Caco-2 (cell line): ENCODE results near the gene ATP5MC2. TPM values are rescaled to one million over a fixed set of nuclear protein-coding genes. Genes with fewer than 3 reads are reported as not detected.

Source experiments
- BruUV-seq: library from RNA; stranded (reverse); fragments of 400-500 nt; replicated peaks from 2 replicates; lab custom pipeline; 2021; lab: Mats Ljungman, UMichigan
- CTCF ChIA-PET: fragments of 300-600 bp; sonication (Branson Sonifier 250); formaldehyde crosslinking; loops from one replicate; lab custom pipeline; 2022; ENCODE audit warnings: antibody characterized with exemption; lab: Charles Lee
- POLR2A ChIA-PET: fragments of 300-600 bp; sonication (Branson Sonifier 250); formaldehyde crosslinking; loops from one replicate; lab custom pipeline; 2022; ENCODE audit warnings: antibody characterized with exemption; lab: Charles Lee
- DNase-seq, 2 experiments: peaks; one replicate each; pipeline versions ENCODE4 v3.0.0 to v3.0.0-alpha.2; 2020 to 2022
- H3K27me3 ChIP-seq: replicated peaks from 2 replicates; pipeline ENCODE4 v1.6.0; 2011; ENCODE audit warnings: low read length; ENCODE audit not compliant: control insufficient read depth, insufficient read depth
- H3K36me3 ChIP-seq: 2 replicates; pipeline ENCODE4 v1.5.1; 2011; ENCODE audit warnings: low read length; ENCODE audit not compliant: control insufficient read depth, insufficient read depth
- H3K4me1 ChIP-seq: fragments of 250-450 bp; sonication (Bioruptor Pico); 2 replicates; pipeline ENCODE4 v1.5.1; 2020; ENCODE audit warnings: mild to moderate bottlenecking
- H3K4me3 ChIP-seq: 2 replicates; pipeline ENCODE4 v1.5.1; 2011; ENCODE audit warnings: low read depth, mild to moderate bottlenecking, control low read depth, low read length
- H3K9me3 ChIP-seq: fragments of 250-450 bp; sonication (Bioruptor Pico); 2 replicates; pipeline ENCODE4 v1.5.1; 2020; ENCODE audit warnings: mild to moderate bottlenecking, moderate library complexity
- H3K27ac Mint-ChIP-seq: one replicate; pipeline ENCODE4 v1.8.0; 2022; ENCODE audit warnings: mixed read lengths; ENCODE audit not compliant: unreplicated experiment
- H3K27me3 Mint-ChIP-seq: one replicate; pipeline ENCODE4 v1.8.0; 2022; ENCODE audit warnings: mixed read lengths; ENCODE audit not compliant: insufficient read depth, unreplicated experiment
- H3K36me3 Mint-ChIP-seq: one replicate; pipeline ENCODE4 v1.8.0; 2022; ENCODE audit warnings: mild to moderate bottlenecking, mixed read lengths; ENCODE audit not compliant: insufficient read depth, unreplicated experiment
- H3K4me1 Mint-ChIP-seq: one replicate; pipeline ENCODE4 v1.8.0; 2022; ENCODE audit warnings: low read depth, mixed read lengths; ENCODE audit not compliant: unreplicated experiment
- H3K4me3 Mint-ChIP-seq: one replicate; pipeline ENCODE4 v1.8.0; 2022; ENCODE audit warnings: mild to moderate bottlenecking, moderate library complexity, mixed read lengths; ENCODE audit not compliant: unreplicated experiment
- H3K9me3 Mint-ChIP-seq: one replicate; pipeline ENCODE4 v1.8.0; 2022; ENCODE audit warnings: mixed read lengths; ENCODE audit not compliant: unreplicated experiment
- CTCF ChIP-seq, 2 experiments: fragments of 200-600 bp in 1 of 2; IDR thresholded peaks; 1 replicate in 1 of 2; 2 replicates in 1 of 2; pipeline versions ENCODE4 v1.5.1 to v1.8.0; 2011 to 2022; ENCODE audit warnings: antibody characterized with exemption in 1 of 2, control low read depth in 1 of 2, inconsistent platforms in 1 of 2, low read depth in 1 of 2, low read length in 1 of 2, mild to moderate bottlenecking in 1 of 2, moderate library complexity in 1 of 2; ENCODE audit not compliant: insufficient read depth in 1 of 2, severe bottlenecking in 1 of 2, unreplicated experiment in 1 of 2
- intact Hi-C: fragments of 100-400 bp; cut with micrococcal nuclease; formaldehyde crosslinking; loops from one replicate; pipeline ENCODE4 v1.10.0; 2022; ENCODE audit not compliant: unreplicated experiment
- total RNA-seq: library from RNA; stranded (reverse); gene quantifications from 2 replicates; pipeline ENCODE4 v1.2.3, GENCODE V29; 2022

Gene ATP5MC2
- total RNA-seq, 1 experiment from 2014 or later = 160 TPM

GRCh38 chr12:53624458-53624857, 51.4 kb downstream of the ATP5MC2 start:
- CTCF ChIA-PET = interaction anchor here (1.9 kb wide), 1 partner anchor 51 kb away, joined by 6 read pairs; the partner anchor contains the start of gene ATP5MC2
- POLR2A ChIA-PET = interaction anchor here (1.2 kb wide), 1 partner anchor 51 kb away, joined by 6 read pairs; the partner anchor contains the start of gene ATP5MC2
- Mint-ChIP-seq H3K9me3 (no peaks in the 10 kb centered on the region), H3K4me1 (peaks cover 27% of the 10 kb centered on the region), H3K27me3 (no peaks in the 10 kb centered on the region), H3K27ac (no peak overlapping the region), H3K4me3 (peak overlapping the region; percentile 100), H3K36me3 (peaks cover 15% of the 10 kb centered on the region)
- no peak for DNase-seq
- Histone ChIP-seq H3K9me3 (no peaks in the 10 kb centered on the region), H3K27me3 (no peaks in the 10 kb centered on the region), H3K4me3 (no peak overlapping the region), H3K36me3 (no peaks in the 10 kb centered on the region), H3K4me1 (peaks cover 12% of the 10 kb centered on the region)
- BruUV-seq = no TSS peak
- intact Hi-C loops = no loop called here
- no peak for TF ChIP-seq CTCF (IDR thresholded peaks at IDR 0.05; ENCODE audit: insufficient read depth in 1 of 2, low read depth in 1 of 2, low read length in 1 of 2, severe bottlenecking in 1 of 2, unreplicated experiment in 1 of 2)

- H3K4me3 ChIP-seq = no peak overlapping the region
- intact Hi-C loops = no loop called here
- peaks cover 27% of the 10 kb centered on the region for H3K4me1 Mint-ChIP-seq
- no TSS peak for BruUV-seq
- H3K4me3 Mint-ChIP-seq = peak overlapping the region; percentile 31
- H3K36me3 ChIP-seq = no peaks in the 10 kb centered on the region
- H3K9me3 ChIP-seq = no peaks in the 10 kb centered on the region
- no peaks in the 10 kb centered on the region for H3K27me3 Mint-ChIP-seq
- H3K36me3 Mint-ChIP-seq = peaks cover 15% of the 10 kb centered on the region
- H3K27ac Mint-ChIP-seq = peak overlapping the region; percentile 18
- ChIA-PET POLR2A (interaction anchor here (0.5 to 1.2 kb wide), 3 partner anchors 15 to 62 kb away, joined by 3 to 6 read pairs (median 3); partner anchors contain the start of gene ATP5MC2), CTCF (interaction anchor here (0.9 to 1.9 kb wide), 2 partner anchors 52 to 111 kb away, joined by 4 to 6 read pairs; partner anchors contain the start of gene ATP5MC2)
- H3K4me1 ChIP-seq = peaks cover 12% of the 10 kb centered on the region
- no peaks in the 10 kb centered on the region for H3K27me3 ChIP-seq
- H3K9me3 Mint-ChIP-seq = no peaks in the 10 kb centered on the region
- no peak for DNase-seq
- TF ChIP-seq CTCF (IDR thresholded peaks at IDR 0.05; ENCODE audit: insufficient read depth in 1 of 2, low read depth in 1 of 2, low read length in 1 of 2, severe bottlenecking in 1 of 2, unreplicated experiment in 1 of 2) = no peak
Observed at GRCh38 chr12:53623548-53624385, 52.1 kb downstream of the ATP5MC2 start.

GRCh38 chr12:53622724-53623123, 53.2 kb downstream of the ATP5MC2 start:
- no peak for DNase-seq
- BruUV-seq = no TSS peak
- Mint-ChIP-seq H3K27me3 (no peaks in the 10 kb centered on the region), H3K36me3 (peaks cover 19% of the 10 kb centered on the region), H3K27ac (no peak overlapping the region), H3K4me3 (no peak overlapping the region), H3K9me3 (no peaks in the 10 kb centered on the region), H3K4me1 (peaks cover 27% of the 10 kb centered on the region)
- ChIA-PET CTCF (interaction anchor here (1.9 kb wide), 1 partner anchor 53 kb away, joined by 6 read pairs; the partner anchor contains the start of gene ATP5MC2), POLR2A (no interaction called here)
- H3K9me3 ChIP-seq = no peaks in the 10 kb centered on the region
- H3K36me3 ChIP-seq = no peaks in the 10 kb centered on the region
- intact Hi-C loops = no loop called here
- peaks cover 12% of the 10 kb centered on the region for H3K4me1 ChIP-seq
- no peak for TF ChIP-seq CTCF (IDR thresholded peaks at IDR 0.05; ENCODE audit: insufficient read depth in 1 of 2, low read depth in 1 of 2, low read length in 1 of 2, severe bottlenecking in 1 of 2, unreplicated experiment in 1 of 2)
- H3K27me3 ChIP-seq = no peaks in the 10 kb centered on the region
- no peak overlapping the region for H3K4me3 ChIP-seq
